ENCODE data around the gene RYR1. TPM values are rescaled to one million over a fixed set of nuclear protein-coding genes. Genes with fewer than 3 reads are reported as not detected.

RYR1 gene
- total RNA-seq, 1 donor from 2014 or later: 0.32 TPM

- no peaks in the 10 kb centered on the region for H3K9me3 ChIP-seq (ENCODE audit: insufficient read depth, low read depth, low read length)
- H3K79me2 ChIP-seq (ENCODE audit: insufficient read depth, low read length): no peaks in the 10 kb centered on the region
- H3K36me3 Mint-ChIP-seq (ENCODE audit: low read depth, unreplicated experiment): no peaks in the 10 kb centered on the region
- H3K27ac Mint-ChIP-seq (ENCODE audit: unreplicated experiment): no peak overlapping the region
- no peak for FAIRE-seq
- H2AFZ ChIP-seq (ENCODE audit: low read depth, low read length): peak overlapping the region; percentile 58
- TF ChIP-seq EZH2 (IDR thresholded peaks at IDR 0.05; ENCODE audit: insufficient read depth, low read length): no peak
- TF ChIP-seq, protein P1, sequence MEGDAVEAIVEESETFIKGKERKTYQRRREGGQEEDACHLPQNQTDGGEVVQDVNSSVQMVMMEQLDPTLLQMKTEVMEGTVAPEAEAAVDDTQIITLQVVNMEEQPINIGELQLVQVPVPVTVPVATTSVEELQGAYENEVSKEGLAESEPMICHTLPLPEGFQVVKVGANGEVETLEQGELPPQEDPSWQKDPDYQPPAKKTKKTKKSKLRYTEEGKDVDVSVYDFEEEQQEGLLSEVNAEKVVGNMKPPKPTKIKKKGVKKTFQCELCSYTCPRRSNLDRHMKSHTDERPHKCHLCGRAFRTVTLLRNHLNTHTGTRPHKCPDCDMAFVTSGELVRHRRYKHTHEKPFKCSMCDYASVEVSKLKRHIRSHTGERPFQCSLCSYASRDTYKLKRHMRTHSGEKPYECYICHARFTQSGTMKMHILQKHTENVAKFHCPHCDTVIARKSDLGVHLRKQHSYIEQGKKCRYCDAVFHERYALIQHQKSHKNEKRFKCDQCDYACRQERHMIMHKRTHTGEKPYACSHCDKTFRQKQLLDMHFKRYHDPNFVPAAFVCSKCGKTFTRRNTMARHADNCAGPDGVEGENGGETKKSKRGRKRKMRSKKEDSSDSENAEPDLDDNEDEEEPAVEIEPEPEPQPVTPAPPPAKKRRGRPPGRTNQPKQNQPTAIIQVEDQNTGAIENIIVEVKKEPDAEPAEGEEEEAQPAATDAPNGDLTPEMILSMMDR (IDR thresholded peaks at IDR 0.05; ENCODE audit: insufficient read depth, low read depth, low read length): no peak
- peaks cover 2% of the 10 kb centered on the region for H3K9me3 Mint-ChIP-seq (ENCODE audit: unreplicated experiment)
- H3K27me3 ChIP-seq (ENCODE audit: insufficient read depth, low read length): no peaks in the 10 kb centered on the region
- no peak for DNase-seq (ENCODE audit: low read depth)
- no peaks in the 10 kb centered on the region for H4K20me1 ChIP-seq (ENCODE audit: insufficient read depth, low read length)
- H3K27me3 Mint-ChIP-seq (ENCODE audit: low read depth, unreplicated experiment): no peaks in the 10 kb centered on the region
- peaks cover 7% of the 10 kb centered on the region for H3K4me1 ChIP-seq (ENCODE audit: insufficient read depth, low read length)
- H3K4me3 Mint-ChIP-seq (ENCODE audit: unreplicated experiment): peak overlapping the region; percentile 14
- no peak overlapping the region for H3K4me3 ChIP-seq (ENCODE audit: insufficient read depth, low read depth, low read length)
- H3K4me1 Mint-ChIP-seq (ENCODE audit: low read depth, unreplicated experiment): peaks cover 6% of the 10 kb centered on the region
- peak overlapping the region; percentile 43 for H3K9ac ChIP-seq (ENCODE audit: low read length)
- no peak overlapping the region for H3K27ac ChIP-seq (ENCODE audit: low read depth, low read length)
- no peaks in the 10 kb centered on the region for H3K36me3 ChIP-seq (ENCODE audit: insufficient read depth, low read length)
- peak overlapping the region; percentile 77 for H3K4me2 ChIP-seq (ENCODE audit: low read length)
Observed at GRCh38 chr19:38544569-38545315, 111.3 kb downstream of the RYR1 start.

- H4K20me1 ChIP-seq (ENCODE audit: insufficient read depth, low read length): no peaks in the 10 kb centered on the region
- H3K36me3 ChIP-seq (ENCODE audit: insufficient read depth, low read length): no peaks in the 10 kb centered on the region
- H3K27me3 ChIP-seq (ENCODE audit: insufficient read depth, low read length): peaks cover 4% of the 10 kb centered on the region
- no peak overlapping the region for H2AFZ ChIP-seq (ENCODE audit: low read depth, low read length)
- H3K4me2 ChIP-seq (ENCODE audit: low read length): no peak overlapping the region
- no peak overlapping the region for H3K27ac Mint-ChIP-seq (ENCODE audit: unreplicated experiment)
- H3K9me3 Mint-ChIP-seq (ENCODE audit: unreplicated experiment): peaks cover 2% of the 10 kb centered on the region
- DNase-seq (ENCODE audit: low read depth) (no peak), FAIRE-seq (no peak)
- H3K36me3 Mint-ChIP-seq (ENCODE audit: low read depth, unreplicated experiment): no peaks in the 10 kb centered on the region
- no peaks in the 10 kb centered on the region for H3K79me2 ChIP-seq (ENCODE audit: insufficient read depth, low read length)
- H3K4me3 ChIP-seq (ENCODE audit: insufficient read depth, low read depth, low read length): no peak overlapping the region
- no peak overlapping the region for H3K27ac ChIP-seq (ENCODE audit: low read depth, low read length)
- H3K9ac ChIP-seq (ENCODE audit: low read length): no peak overlapping the region
- no peak for TF ChIP-seq EZH2 (IDR thresholded peaks at IDR 0.05; ENCODE audit: insufficient read depth, low read length)
- TF ChIP-seq, protein P1 (IDR thresholded peaks at IDR 0.05; ENCODE audit: insufficient read depth, low read depth, low read length): no peak
- no peaks in the 10 kb centered on the region for H3K27me3 Mint-ChIP-seq (ENCODE audit: low read depth, unreplicated experiment)
- H3K4me3 Mint-ChIP-seq (ENCODE audit: unreplicated experiment): no peak overlapping the region
- peaks cover 6% of the 10 kb centered on the region for H3K4me1 Mint-ChIP-seq (ENCODE audit: low read depth, unreplicated experiment)
- H3K9me3 ChIP-seq (ENCODE audit: insufficient read depth, low read depth, low read length): no peaks in the 10 kb centered on the region
- H3K4me1 ChIP-seq (ENCODE audit: insufficient read depth, low read length): peaks cover 7% of the 10 kb centered on the region
Observed at GRCh38 chr19:38545596-38545995, 112.1 kb downstream of the RYR1 start.

GRCh38 chr19:38547421-38547820, 113.9 kb downstream of the RYR1 start:
- DNase-seq (ENCODE audit: low read depth): no peak
- H3K9me3 ChIP-seq (ENCODE audit: insufficient read depth, low read depth, low read length): no peaks in the 10 kb centered on the region
- TF ChIP-seq, protein P1 (IDR thresholded peaks at IDR 0.05; ENCODE audit: insufficient read depth, low read depth, low read length): no peak
- TF ChIP-seq EZH2 (IDR thresholded peaks at IDR 0.05; ENCODE audit: insufficient read depth, low read length): no peak

More at GRCh38 chr19:38547421-38547820, 113.9 kb downstream of the RYR1 start:
- no peaks in the 10 kb centered on the region for H3K79me2 ChIP-seq (ENCODE audit: insufficient read depth, low read length)
- Mint-ChIP-seq H3K27me3 (ENCODE audit: low read depth, unreplicated experiment) (no peaks in the 10 kb centered on the region), H3K4me3 (ENCODE audit: unreplicated experiment) (no peak overlapping the region), H3K36me3 (ENCODE audit: low read depth, unreplicated experiment) (no peaks in the 10 kb centered on the region), H3K9me3 (ENCODE audit: unreplicated experiment) (peaks cover 2% of the 10 kb centered on the region), H3K4me1 (ENCODE audit: low read depth, unreplicated experiment) (peaks cover 6% of the 10 kb centered on the region), H3K27ac (ENCODE audit: unreplicated experiment) (no peak overlapping the region)
- no peak for FAIRE-seq
- peaks cover 7% of the 10 kb centered on the region for H3K4me1 ChIP-seq (ENCODE audit: insufficient read depth, low read length)
- H3K27me3 ChIP-seq (ENCODE audit: insufficient read depth, low read length): peaks cover 4% of the 10 kb centered on the region
- no peak overlapping the region for H3K27ac ChIP-seq (ENCODE audit: low read depth, low read length)
- no peak overlapping the region for H2AFZ ChIP-seq (ENCODE audit: low read depth, low read length)
- H3K4me3 ChIP-seq (ENCODE audit: insufficient read depth, low read depth, low read length): no peak overlapping the region
- H3K9ac ChIP-seq (ENCODE audit: low read length): no peak overlapping the region
- no peaks in the 10 kb centered on the region for H3K36me3 ChIP-seq (ENCODE audit: insufficient read depth, low read length)
- no peak overlapping the region for H3K4me2 ChIP-seq (ENCODE audit: low read length)
- no peaks in the 10 kb centered on the region for H4K20me1 ChIP-seq (ENCODE audit: insufficient read depth, low read length)

All from astrocyte (in vitro differentiated cells and primary cell).